A673 (cell line): ENCODE data around the gene TCF7L2.

ENCODE experiments used
- EZH2 ChIP-seq: fragments of 200-600 bp; sonication (generic); IDR thresholded peaks from 2 replicates; pipeline ENCODE4 v1.6.1; 2017; ENCODE audit warnings: borderline replicate concordance, low read depth, mild to moderate bottlenecking, mixed read lengths, antibody characterized with exemption, low read length; ENCODE audit not compliant: poor library complexity, severe bottlenecking
- TF ChIP-seq, protein P1 (sequence below): fragments of 300-800, 200-600 bp; sonication (generic); conservative IDR thresholded peaks from 2 replicates; pipeline ENCODE4 v1.5.1; 2017; ENCODE audit warnings: low read depth, mild to moderate bottlenecking, antibody characterized with exemption, low read length, moderate library complexity, mixed read lengths

DNA sequence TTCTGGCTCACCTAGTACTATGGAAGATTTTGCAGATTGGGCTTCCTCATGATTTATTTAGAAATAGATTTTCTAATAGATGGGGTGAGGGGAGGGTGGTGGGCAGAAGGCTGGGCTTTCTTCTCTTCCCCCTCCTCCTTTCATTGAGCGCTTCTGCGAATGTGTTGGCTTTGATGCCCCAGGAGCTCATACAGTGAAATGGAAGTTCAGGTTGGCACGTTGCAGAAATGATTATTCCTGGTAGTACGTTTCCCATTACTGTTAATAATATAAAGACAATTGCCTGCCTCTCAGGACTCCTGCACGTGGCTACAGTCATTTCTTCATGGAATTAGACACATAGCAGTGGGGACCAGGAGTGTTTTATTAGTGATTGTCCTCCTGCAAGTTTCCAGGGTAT is 39.8 kb downstream of the TCF7L2 start:
- TF ChIP-seq, protein P1, sequence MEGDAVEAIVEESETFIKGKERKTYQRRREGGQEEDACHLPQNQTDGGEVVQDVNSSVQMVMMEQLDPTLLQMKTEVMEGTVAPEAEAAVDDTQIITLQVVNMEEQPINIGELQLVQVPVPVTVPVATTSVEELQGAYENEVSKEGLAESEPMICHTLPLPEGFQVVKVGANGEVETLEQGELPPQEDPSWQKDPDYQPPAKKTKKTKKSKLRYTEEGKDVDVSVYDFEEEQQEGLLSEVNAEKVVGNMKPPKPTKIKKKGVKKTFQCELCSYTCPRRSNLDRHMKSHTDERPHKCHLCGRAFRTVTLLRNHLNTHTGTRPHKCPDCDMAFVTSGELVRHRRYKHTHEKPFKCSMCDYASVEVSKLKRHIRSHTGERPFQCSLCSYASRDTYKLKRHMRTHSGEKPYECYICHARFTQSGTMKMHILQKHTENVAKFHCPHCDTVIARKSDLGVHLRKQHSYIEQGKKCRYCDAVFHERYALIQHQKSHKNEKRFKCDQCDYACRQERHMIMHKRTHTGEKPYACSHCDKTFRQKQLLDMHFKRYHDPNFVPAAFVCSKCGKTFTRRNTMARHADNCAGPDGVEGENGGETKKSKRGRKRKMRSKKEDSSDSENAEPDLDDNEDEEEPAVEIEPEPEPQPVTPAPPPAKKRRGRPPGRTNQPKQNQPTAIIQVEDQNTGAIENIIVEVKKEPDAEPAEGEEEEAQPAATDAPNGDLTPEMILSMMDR: no peak
- no peak for TF ChIP-seq EZH2
